Suprapubic skin (tissue), 3 donors: ENCODE results near the gene LGALS3BP.

ENCODE experiments used
- CTCF ChIP-seq, 2 donors: fragments of 200-600 bp in 1 of 2; fragments of 450-650 bp in 1 of 2; sonication (generic) in 1 of 2; IDR thresholded peaks; one replicate each; pipeline ENCODE4 v1.5.1; 2016 to 2019; ENCODE audit warnings: antibody characterized with exemption in 2 of 2, mild to moderate bottlenecking in 1 of 2, moderate library complexity in 1 of 2
- EP300 ChIP-seq: sonication (generic); formaldehyde crosslinking; IDR thresholded peaks from one replicate; pipeline ENCODE4 v1.6.1; 2017; ENCODE audit warnings: antibody characterized with exemption
- POLR2A ChIP-seq, 2 donors: fragments of 450-650 bp; IDR thresholded peaks; one replicate each; pipeline ENCODE4 v1.6.1; 2017; ENCODE audit warnings: antibody characterized with exemption in 2 of 2, mild to moderate bottlenecking in 2 of 2, moderate library complexity in 2 of 2

- no peak for TF ChIP-seq POLR2A (IDR thresholded peaks at IDR 0.05)
- TF ChIP-seq CTCF (IDR thresholded peaks at IDR 0.05), result peak; percentile 80 to 82
- no peak for TF ChIP-seq EP300
Observed at GRCh38 chr17:78970834-78971755, 8.6 kb downstream of the LGALS3BP start.
